ENCODE results near the gene CDT1.
"Not testable (repeated sequence)": the region's sequence is repeated elsewhere in the genome, so short reads cannot be mapped to it uniquely, and the experiment has no call there.

Gene CDT1

GRCh38 chr16:88782454-88783390 lies 20.9 kb upstream of the CDT1 start:
- DNase-seq (ENCODE audit: low read depth), result peak; percentile 74

- no peak for DNase-seq (ENCODE audit: low read depth)
Measured at GRCh38 chr16:88783391-88784073, 20.1 kb upstream of the CDT1 start.

- no peak for DNase-seq (ENCODE audit: low read depth)
Measured at GRCh38 chr16:88784074-88784855, 19.3 kb upstream of the CDT1 start.

- no peak for DNase-seq (ENCODE audit: low read depth)
Measured at GRCh38 chr16:88784856-88785105, 18.8 kb upstream of the CDT1 start.

- peak; percentile 65 for DNase-seq (ENCODE audit: low read depth)
Measured at GRCh38 chr16:88785106-88785924, 18.3 kb upstream of the CDT1 start, which contains the start of gene PIEZO1. PIEZO1 (minus strand) TSS chr16:88785220; CDS start chr16:88784964, 256 bp downstream.

GRCh38 chr16:88787579-88788314 lies 15.8 kb upstream of the CDT1 start:
- no peak for DNase-seq (ENCODE audit: low read depth)

- DNase-seq (ENCODE audit: low read depth), result not testable (repeated sequence)
Measured at GRCh38 chr16:88788749-88789148, 14.8 kb upstream of the CDT1 start.

GRCh38 chr16:88789594-88789993 lies 14.0 kb upstream of the CDT1 start:
- no peak for DNase-seq (ENCODE audit: low read depth)

- no peak for DNase-seq (ENCODE audit: low read depth)
Measured at GRCh38 chr16:88790312-88791211, 13.0 kb upstream of the CDT1 start.

GRCh38 chr16:88792078-88792550 lies 11.5 kb upstream of the CDT1 start:
- DNase-seq (ENCODE audit: low read depth), result no peak

- DNase-seq (ENCODE audit: low read depth), result no peak
Measured at GRCh38 chr16:88792668-88793250, 10.8 kb upstream of the CDT1 start.

GRCh38 chr16:88793251-88793954 lies 10.2 kb upstream of the CDT1 start:
- DNase-seq (ENCODE audit: low read depth), result no peak

- no peak for DNase-seq (ENCODE audit: low read depth)
Measured at GRCh38 chr16:88796278-88796677, 7.3 kb upstream of the CDT1 start.

- DNase-seq (ENCODE audit: low read depth), result no peak
Measured at GRCh38 chr16:88798073-88798472, 5.5 kb upstream of the CDT1 start.

- DNase-seq (ENCODE audit: low read depth), result no peak
Measured at GRCh38 chr16:88798772-88799455, 4.7 kb upstream of the CDT1 start.

GRCh38 chr16:88799569-88800276 lies 3.9 kb upstream of the CDT1 start:
- no peak for DNase-seq (ENCODE audit: low read depth)

GRCh38 chr16:88800277-88800592 lies 3.4 kb upstream of the CDT1 start:
- no peak for DNase-seq (ENCODE audit: low read depth)

GRCh38 chr16:88804173-88804551 lies 573 bp downstream of the CDT1 start:
- DNase-seq (ENCODE audit: low read depth), result no peak

Data from activated T-cell treated with anti-CD3 and anti-CD28 coated beads for 24 hours (primary cell).